ENCODE results near the gene LARGE1. TPM values are rescaled to one million over a fixed set of nuclear protein-coding genes. Genes with fewer than 3 reads are reported as not detected.

Gene LARGE1
- total and polyA plus RNA-seq, 2 of the 8 experiments (the other 6 are each of a cell fraction or from before 2014, with no cell fraction given): 43.7 to 83.0 TPM

DNA sequence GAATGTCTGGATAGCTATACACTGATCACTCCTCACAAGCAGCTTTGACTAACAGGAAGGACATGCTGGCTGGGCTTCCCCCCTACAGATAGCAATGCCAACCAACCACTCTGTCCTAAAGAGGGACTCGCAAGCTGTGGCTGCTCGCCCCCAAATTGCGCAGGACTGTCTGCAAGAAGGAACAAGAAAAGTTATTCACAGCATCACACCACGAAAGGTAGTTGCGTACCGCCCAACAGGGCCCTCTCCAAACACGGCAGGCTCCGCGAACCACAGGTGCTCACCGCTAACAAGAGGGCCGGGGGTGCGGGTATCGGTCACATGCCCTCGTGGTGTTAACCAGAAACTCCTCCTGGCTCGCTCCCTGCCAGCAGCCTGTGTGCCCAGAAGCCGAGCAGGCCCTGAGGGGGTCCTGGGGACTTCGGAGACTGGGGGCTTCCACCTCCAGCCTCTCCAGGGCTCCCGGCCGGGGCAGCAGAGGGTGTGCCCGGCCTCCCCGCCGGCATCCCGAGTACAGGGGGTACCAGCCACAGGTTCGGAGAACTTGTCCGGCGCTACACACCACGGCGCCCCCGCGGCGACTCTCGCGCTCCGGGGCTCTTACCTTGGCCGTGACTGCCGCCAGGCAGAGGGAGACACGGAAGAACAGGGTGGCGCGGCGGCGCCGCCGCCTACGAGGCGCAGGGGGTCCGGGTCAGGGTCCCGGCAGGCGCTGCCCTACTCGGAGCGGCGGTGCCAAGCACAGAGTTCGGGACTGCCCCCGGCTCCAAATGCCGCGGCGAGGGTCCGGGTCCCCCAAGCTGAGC lies 682 bp downstream of the LARGE1 start (continued):
- TF ChIP-seq CBX5 (IDR thresholded peaks at IDR 0.05; ENCODE audit: low read depth, low read length) (no peak), SIRT6 (IDR thresholded peaks at IDR 0.05; ENCODE audit: low read length) (no peak), CBX8 (IDR thresholded peaks at IDR 0.05; ENCODE audit: borderline replicate concordance, low read depth, low read length) (no peak), POU5F1 (IDR thresholded peaks at IDR 0.05; ENCODE audit: low read depth, low read length) (no peak), SP4 (IDR thresholded peaks at IDR 0.05; ENCODE audit: low read length) (no peak), SP1 (IDR thresholded peaks at IDR 0.05; ENCODE audit: low read depth, low read length) (no peak), SP2 (IDR thresholded peaks at IDR 0.05; ENCODE audit: low read length) (no peak), SAP30 (IDR thresholded peaks at IDR 0.05; ENCODE audit: insufficient read depth, insufficient replicate concordance, low read length) (no peak), POLR2AphosphoS5 (IDR thresholded peaks at IDR 0.05; ENCODE audit: low read depth, low read length) (no peak; the same call in 1 of the 2 replicates), POLR2A (IDR thresholded peaks at IDR 0.05; ENCODE audit: control extremely low read depth in 1 of 2, low read depth in 2 of 2, low read length in 2 of 2) (peak in 1 of 2 experiments; percentile 51; a peak in 2 of 3 replicates), TAF1 (IDR thresholded peaks at IDR 0.05; ENCODE audit: low read depth, low read length) (peak; percentile 66; the same call in 1 of the 2 replicates), SIX5 (IDR thresholded peaks at IDR 0.05; ENCODE audit: low read depth, low read length) (no peak), PHF8 (conservative IDR thresholded peaks at IDR 0.05; ENCODE audit: low read depth, low read length) (peak; percentile 36; the same call in 1 of the 2 replicates), SUZ12 (IDR thresholded peaks at IDR 0.05; ENCODE audit: low read length) (no peak), ASH2L (IDR thresholded peaks at IDR 0.05; ENCODE audit: low read length) (peak; percentile 23)
- TF ChIP-seq, protein P1, sequence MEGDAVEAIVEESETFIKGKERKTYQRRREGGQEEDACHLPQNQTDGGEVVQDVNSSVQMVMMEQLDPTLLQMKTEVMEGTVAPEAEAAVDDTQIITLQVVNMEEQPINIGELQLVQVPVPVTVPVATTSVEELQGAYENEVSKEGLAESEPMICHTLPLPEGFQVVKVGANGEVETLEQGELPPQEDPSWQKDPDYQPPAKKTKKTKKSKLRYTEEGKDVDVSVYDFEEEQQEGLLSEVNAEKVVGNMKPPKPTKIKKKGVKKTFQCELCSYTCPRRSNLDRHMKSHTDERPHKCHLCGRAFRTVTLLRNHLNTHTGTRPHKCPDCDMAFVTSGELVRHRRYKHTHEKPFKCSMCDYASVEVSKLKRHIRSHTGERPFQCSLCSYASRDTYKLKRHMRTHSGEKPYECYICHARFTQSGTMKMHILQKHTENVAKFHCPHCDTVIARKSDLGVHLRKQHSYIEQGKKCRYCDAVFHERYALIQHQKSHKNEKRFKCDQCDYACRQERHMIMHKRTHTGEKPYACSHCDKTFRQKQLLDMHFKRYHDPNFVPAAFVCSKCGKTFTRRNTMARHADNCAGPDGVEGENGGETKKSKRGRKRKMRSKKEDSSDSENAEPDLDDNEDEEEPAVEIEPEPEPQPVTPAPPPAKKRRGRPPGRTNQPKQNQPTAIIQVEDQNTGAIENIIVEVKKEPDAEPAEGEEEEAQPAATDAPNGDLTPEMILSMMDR (IDR thresholded peaks at IDR 0.05; ENCODE audit: control extremely low read depth in 1 of 3, insufficient read depth in 1 of 3, low read depth in 1 of 3, low read length in 3 of 3): no peak
- TF ChIP-seq, protein P2, sequence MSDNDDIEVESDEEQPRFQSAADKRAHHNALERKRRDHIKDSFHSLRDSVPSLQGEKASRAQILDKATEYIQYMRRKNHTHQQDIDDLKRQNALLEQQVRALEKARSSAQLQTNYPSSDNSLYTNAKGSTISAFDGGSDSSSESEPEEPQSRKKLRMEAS (IDR thresholded peaks at IDR 0.05): 0 out of 2 replicates have a peak, but pooled peaks have one; percentile 15
- TF ChIP-seq, protein P3, sequence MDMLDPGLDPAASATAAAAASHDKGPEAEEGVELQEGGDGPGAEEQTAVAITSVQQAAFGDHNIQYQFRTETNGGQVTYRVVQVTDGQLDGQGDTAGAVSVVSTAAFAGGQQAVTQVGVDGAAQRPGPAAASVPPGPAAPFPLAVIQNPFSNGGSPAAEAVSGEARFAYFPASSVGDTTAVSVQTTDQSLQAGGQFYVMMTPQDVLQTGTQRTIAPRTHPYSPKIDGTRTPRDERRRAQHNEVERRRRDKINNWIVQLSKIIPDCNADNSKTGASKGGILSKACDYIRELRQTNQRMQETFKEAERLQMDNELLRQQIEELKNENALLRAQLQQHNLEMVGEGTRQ (IDR thresholded peaks at IDR 0.05; ENCODE audit: low read length): 0 out of 2 replicates have a peak, but pooled peaks have one; percentile 10
